ENCODE results near the gene RALB.

GRCh38 chr2:120299004-120299403 lies 46.4 kb downstream of the RALB start:
- TF ChIP-seq ZNF274 (IDR thresholded peaks at IDR 0.05; ENCODE audit: low read length) (no peak), ZNF274 (tag by site-specific recombination; IDR thresholded peaks at IDR 0.05; ENCODE audit: borderline replicate concordance) (no peak), CTCF (tag by site-specific recombination; IDR thresholded peaks at IDR 0.05) (no peak), KLF1 (tag by site-specific recombination; IDR thresholded peaks at IDR 0.05) (no peak), ZNF629 (tag by site-specific recombination; IDR thresholded peaks at IDR 0.05) (no peak), ZNF239 (tag by site-specific recombination; IDR thresholded peaks at IDR 0.05) (no peak), ZSCAN30 (tag by site-specific recombination; IDR thresholded peaks at IDR 0.05) (no peak), SCRT1 (tag by site-specific recombination; IDR thresholded peaks at IDR 0.05; ENCODE audit: borderline replicate concordance) (no peak), ZNF707 (tag by site-specific recombination; IDR thresholded peaks at IDR 0.05) (no peak), ZFP3 (tag by site-specific recombination; IDR thresholded peaks at IDR 0.05; ENCODE audit: low read depth) (no peak), ZNF510 (tag by site-specific recombination; IDR thresholded peaks at IDR 0.05; ENCODE audit: insufficient replicate concordance) (no peak)
- TF ChIP-seq, protein P1, sequence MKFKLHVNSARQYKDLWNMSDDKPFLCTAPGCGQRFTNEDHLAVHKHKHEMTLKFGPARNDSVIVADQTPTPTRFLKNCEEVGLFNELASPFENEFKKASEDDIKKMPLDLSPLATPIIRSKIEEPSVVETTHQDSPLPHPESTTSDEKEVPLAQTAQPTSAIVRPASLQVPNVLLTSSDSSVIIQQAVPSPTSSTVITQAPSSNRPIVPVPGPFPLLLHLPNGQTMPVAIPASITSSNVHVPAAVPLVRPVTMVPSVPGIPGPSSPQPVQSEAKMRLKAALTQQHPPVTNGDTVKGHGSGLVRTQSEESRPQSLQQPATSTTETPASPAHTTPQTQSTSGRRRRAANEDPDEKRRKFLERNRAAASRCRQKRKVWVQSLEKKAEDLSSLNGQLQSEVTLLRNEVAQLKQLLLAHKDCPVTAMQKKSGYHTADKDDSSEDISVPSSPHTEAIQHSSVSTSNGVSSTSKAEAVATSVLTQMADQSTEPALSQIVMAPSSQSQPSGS (tag by site-specific recombination; IDR thresholded peaks at IDR 0.05; ENCODE audit: low read depth): no peak
- TF ChIP-seq, protein P2, sequence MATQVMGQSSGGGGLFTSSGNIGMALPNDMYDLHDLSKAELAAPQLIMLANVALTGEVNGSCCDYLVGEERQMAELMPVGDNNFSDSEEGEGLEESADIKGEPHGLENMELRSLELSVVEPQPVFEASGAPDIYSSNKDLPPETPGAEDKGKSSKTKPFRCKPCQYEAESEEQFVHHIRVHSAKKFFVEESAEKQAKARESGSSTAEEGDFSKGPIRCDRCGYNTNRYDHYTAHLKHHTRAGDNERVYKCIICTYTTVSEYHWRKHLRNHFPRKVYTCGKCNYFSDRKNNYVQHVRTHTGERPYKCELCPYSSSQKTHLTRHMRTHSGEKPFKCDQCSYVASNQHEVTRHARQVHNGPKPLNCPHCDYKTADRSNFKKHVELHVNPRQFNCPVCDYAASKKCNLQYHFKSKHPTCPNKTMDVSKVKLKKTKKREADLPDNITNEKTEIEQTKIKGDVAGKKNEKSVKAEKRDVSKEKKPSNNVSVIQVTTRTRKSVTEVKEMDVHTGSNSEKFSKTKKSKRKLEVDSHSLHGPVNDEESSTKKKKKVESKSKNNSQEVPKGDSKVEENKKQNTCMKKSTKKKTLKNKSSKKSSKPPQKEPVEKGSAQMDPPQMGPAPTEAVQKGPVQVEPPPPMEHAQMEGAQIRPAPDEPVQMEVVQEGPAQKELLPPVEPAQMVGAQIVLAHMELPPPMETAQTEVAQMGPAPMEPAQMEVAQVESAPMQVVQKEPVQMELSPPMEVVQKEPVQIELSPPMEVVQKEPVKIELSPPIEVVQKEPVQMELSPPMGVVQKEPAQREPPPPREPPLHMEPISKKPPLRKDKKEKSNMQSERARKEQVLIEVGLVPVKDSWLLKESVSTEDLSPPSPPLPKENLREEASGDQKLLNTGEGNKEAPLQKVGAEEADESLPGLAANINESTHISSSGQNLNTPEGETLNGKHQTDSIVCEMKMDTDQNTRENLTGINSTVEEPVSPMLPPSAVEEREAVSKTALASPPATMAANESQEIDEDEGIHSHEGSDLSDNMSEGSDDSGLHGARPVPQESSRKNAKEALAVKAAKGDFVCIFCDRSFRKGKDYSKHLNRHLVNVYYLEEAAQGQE (tag by site-specific recombination; IDR thresholded peaks at IDR 0.05): no peak

Data from HEK293 (cell line).